Ecto neural progenitor cell (in vitro differentiated cells): Measurements from ENCODE around the gene UST.
"Not testable (repeated sequence)": the region's sequence is repeated elsewhere in the genome, so short reads cannot be mapped to it uniquely, and the experiment has no call there.

Experiments
- DNase-seq: peaks from one replicate; pipeline ENCODE4 v3.0.0-alpha.2; 2018; ENCODE audit warnings: low spot score

Gene UST

GRCh38 chr6:148973538-148974208 lies 226.8 kb downstream of the UST start:
- DNase-seq, result no peak

- DNase-seq, result no peak
Measured at GRCh38 chr6:148974351-148974750, 227.5 kb downstream of the UST start.

GRCh38 chr6:148978298-148978697 lies 231.5 kb downstream of the UST start:
- DNase-seq, result not testable (repeated sequence)

GRCh38 chr6:148979014-148979901 lies 232.4 kb downstream of the UST start:
- DNase-seq, result no peak

- no peak for DNase-seq
Measured at GRCh38 chr6:148980234-148980633, 233.4 kb downstream of the UST start.

- no peak for DNase-seq
Measured at GRCh38 chr6:148981515-148981914, 234.7 kb downstream of the UST start.

GRCh38 chr6:148983101-148983761 lies 236.4 kb downstream of the UST start:
- DNase-seq, result no peak

GRCh38 chr6:148983966-148984365 lies 237.1 kb downstream of the UST start:
- no peak for DNase-seq

GRCh38 chr6:148984531-148985056 lies 237.8 kb downstream of the UST start:
- no peak for DNase-seq

- DNase-seq, result no peak
Measured at GRCh38 chr6:148985499-148985898, 238.7 kb downstream of the UST start.

- DNase-seq, result no peak
Measured at GRCh38 chr6:148986608-148987007, 239.8 kb downstream of the UST start.

GRCh38 chr6:148987982-148988381 lies 241.2 kb downstream of the UST start:
- no peak for DNase-seq

- DNase-seq, result no peak
Measured at GRCh38 chr6:148989585-148989984, 242.8 kb downstream of the UST start.

- no peak for DNase-seq
Measured at GRCh38 chr6:148990403-148990802, 243.6 kb downstream of the UST start.

- no peak for DNase-seq
Measured at GRCh38 chr6:148996815-148997214, 250.0 kb downstream of the UST start.

GRCh38 chr6:148997865-148998264 lies 251.0 kb downstream of the UST start:
- DNase-seq, result no peak

- no peak for DNase-seq
Measured at GRCh38 chr6:148998704-148999103, 251.9 kb downstream of the UST start.

- no peak for DNase-seq
Measured at GRCh38 chr6:148999501-148999900, 252.7 kb downstream of the UST start.

- no peak for DNase-seq
Measured at GRCh38 chr6:148999929-149000468, 253.2 kb downstream of the UST start.

- no peak for DNase-seq
Measured at GRCh38 chr6:149001422-149001821, 254.6 kb downstream of the UST start.

GRCh38 chr6:149003560-149003959 lies 256.7 kb downstream of the UST start:
- no peak for DNase-seq

GRCh38 chr6:149004664-149005063 lies 257.8 kb downstream of the UST start:
- no peak for DNase-seq
